Measurements from ENCODE around the gene GRIK4.
"Not testable (repeated sequence)": the region's sequence is repeated elsewhere in the genome, so short reads cannot be mapped to it uniquely, and the experiment has no call there.

The GRIK4 gene

GRCh38 chr11:120578596-120579154 lies 67.1 kb downstream of the GRIK4 start:
- H3K4me3 ChIP-seq (ENCODE audit: low read depth, low read length): no peak overlapping the region
- no peak for DNase-seq (ENCODE audit: low read depth)
- TF ChIP-seq CTCF (conservative IDR thresholded peaks at IDR 0.05; ENCODE audit: low read depth, low read length): no peak

GRCh38 chr11:120579611-120580031 lies 68.1 kb downstream of the GRIK4 start:
- no peak overlapping the region for H3K4me3 ChIP-seq (ENCODE audit: low read depth, low read length)
- TF ChIP-seq CTCF (conservative IDR thresholded peaks at IDR 0.05; ENCODE audit: low read depth, low read length): no peak
- no peak for DNase-seq (ENCODE audit: low read depth)

GRCh38 chr11:120581313-120581712 lies 69.8 kb downstream of the GRIK4 start:
- no peak for TF ChIP-seq CTCF (conservative IDR thresholded peaks at IDR 0.05; ENCODE audit: low read depth, low read length)
- H3K4me3 ChIP-seq (ENCODE audit: low read depth, low read length): no peak overlapping the region
- no peak for DNase-seq (ENCODE audit: low read depth)

GRCh38 chr11:120582535-120582934 lies 71.0 kb downstream of the GRIK4 start:
- H3K4me3 ChIP-seq (ENCODE audit: low read depth, low read length); DNase-seq (ENCODE audit: low read depth): not testable (repeated sequence)

GRCh38 chr11:120586072-120586471 lies 74.5 kb downstream of the GRIK4 start:
- no peak overlapping the region for H3K4me3 ChIP-seq (ENCODE audit: low read depth, low read length)
- DNase-seq (ENCODE audit: low read depth): no peak

GRCh38 chr11:120586728-120587127 lies 75.2 kb downstream of the GRIK4 start:
- no peak overlapping the region for H3K4me3 ChIP-seq (ENCODE audit: low read depth, low read length)
- no peak for TF ChIP-seq CTCF (conservative IDR thresholded peaks at IDR 0.05; ENCODE audit: low read depth, low read length)
- no peak for DNase-seq (ENCODE audit: low read depth)

More at GRCh38 chr11:120586072-120586471, 74.5 kb downstream of the GRIK4 start:
- TF ChIP-seq CTCF (conservative IDR thresholded peaks at IDR 0.05; ENCODE audit: low read depth, low read length): no peak

GRCh38 chr11:120587299-120587698 lies 75.8 kb downstream of the GRIK4 start:
- no peak for DNase-seq (ENCODE audit: low read depth)
- no peak for TF ChIP-seq CTCF (conservative IDR thresholded peaks at IDR 0.05; ENCODE audit: low read depth, low read length)

More at GRCh38 chr11:120587299-120587698, 75.8 kb downstream of the GRIK4 start:
- H3K4me3 ChIP-seq (ENCODE audit: low read depth, low read length): no peak overlapping the region

Measured in choroid plexus epithelial cell (primary cell).